GM18907 (cell line): ENCODE measurements around the gene ZMYM4.
"Not testable (repeated sequence)": the region's sequence is repeated elsewhere in the genome, so short reads cannot be mapped to it uniquely, and the experiment has no call there.

Experiments
- ATAC-seq: cut with Tn5 transposase; IDR thresholded peaks from one replicate; pipeline ENCODE4 v1.9.1; 2021; ENCODE audit warnings: mild to moderate bottlenecking, moderate library complexity; ENCODE audit not compliant: unreplicated experiment

Gene ZMYM4

GRCh38 chr1:35268282-35269200, at the start of gene ZMYM4:
TSS of gene ZMYM4 (plus strand) at chr1:35268709. CDS start at chr1:35269047, 338 bp downstream.
- peak; percentile 84 for ATAC-seq

- ATAC-seq, result no peak
Measured at GRCh38 chr1:35220976-35221375, 47.5 kb upstream of the ZMYM4 start.

GRCh38 chr1:35222322-35223083, 46.0 kb upstream of the ZMYM4 start:
- ATAC-seq, result no peak

- ATAC-seq, result no peak
Measured at GRCh38 chr1:35223084-35223630, 45.4 kb upstream of the ZMYM4 start.

GRCh38 chr1:35226546-35226945, 42.0 kb upstream of the ZMYM4 start:
- no peak for ATAC-seq

GRCh38 chr1:35229587-35230360, 38.7 kb upstream of the ZMYM4 start:
- ATAC-seq, result no peak

- ATAC-seq, result no peak
Measured at GRCh38 chr1:35231287-35231686, 37.2 kb upstream of the ZMYM4 start.

GRCh38 chr1:35236772-35237171, 31.7 kb upstream of the ZMYM4 start:
- not testable (repeated sequence) for ATAC-seq

- no peak for ATAC-seq
Measured at GRCh38 chr1:35243691-35244090, 24.8 kb upstream of the ZMYM4 start.

- no peak for ATAC-seq
Measured at GRCh38 chr1:35247256-35247655, 21.3 kb upstream of the ZMYM4 start.

GRCh38 chr1:35253941-35254340, 14.6 kb upstream of the ZMYM4 start:
- ATAC-seq, result no peak

- ATAC-seq, result no peak
Measured at GRCh38 chr1:35255276-35255675, 13.2 kb upstream of the ZMYM4 start.

- ATAC-seq, result no peak
Measured at GRCh38 chr1:35259561-35259960, 8.9 kb upstream of the ZMYM4 start.

- ATAC-seq, result no peak
Measured at GRCh38 chr1:35261412-35262120, 6.9 kb upstream of the ZMYM4 start.

GRCh38 chr1:35264035-35264434, 4.5 kb upstream of the ZMYM4 start:
- ATAC-seq, result no peak

- ATAC-seq, result no peak
Measured at GRCh38 chr1:35264871-35265270, 3.6 kb upstream of the ZMYM4 start.

- no peak for ATAC-seq
Measured at GRCh38 chr1:35266306-35266705, 2.2 kb upstream of the ZMYM4 start.

GRCh38 chr1:35269201-35269988, 886 bp downstream of the ZMYM4 start:
- no peak for ATAC-seq

GRCh38 chr1:35269989-35270289, 1.4 kb downstream of the ZMYM4 start:
- ATAC-seq, result no peak

GRCh38 chr1:35270836-35271235, 2.3 kb downstream of the ZMYM4 start:
- no peak for ATAC-seq
